Middle frontal gyrus (tissue), 1 donor: ENCODE data around the gene AOAH.
"Not testable (repeated sequence)": the region's sequence is repeated elsewhere in the genome, so short reads cannot be mapped to it uniquely, and the experiment has no call there.

ENCODE experiments used
- DNase-seq: peaks from one replicate; pipeline ENCODE4 v3.0.0-alpha.2; 2015; ENCODE audit warnings: low spot score; ENCODE audit errors: extremely low spot score

Gene AOAH

DNA sequence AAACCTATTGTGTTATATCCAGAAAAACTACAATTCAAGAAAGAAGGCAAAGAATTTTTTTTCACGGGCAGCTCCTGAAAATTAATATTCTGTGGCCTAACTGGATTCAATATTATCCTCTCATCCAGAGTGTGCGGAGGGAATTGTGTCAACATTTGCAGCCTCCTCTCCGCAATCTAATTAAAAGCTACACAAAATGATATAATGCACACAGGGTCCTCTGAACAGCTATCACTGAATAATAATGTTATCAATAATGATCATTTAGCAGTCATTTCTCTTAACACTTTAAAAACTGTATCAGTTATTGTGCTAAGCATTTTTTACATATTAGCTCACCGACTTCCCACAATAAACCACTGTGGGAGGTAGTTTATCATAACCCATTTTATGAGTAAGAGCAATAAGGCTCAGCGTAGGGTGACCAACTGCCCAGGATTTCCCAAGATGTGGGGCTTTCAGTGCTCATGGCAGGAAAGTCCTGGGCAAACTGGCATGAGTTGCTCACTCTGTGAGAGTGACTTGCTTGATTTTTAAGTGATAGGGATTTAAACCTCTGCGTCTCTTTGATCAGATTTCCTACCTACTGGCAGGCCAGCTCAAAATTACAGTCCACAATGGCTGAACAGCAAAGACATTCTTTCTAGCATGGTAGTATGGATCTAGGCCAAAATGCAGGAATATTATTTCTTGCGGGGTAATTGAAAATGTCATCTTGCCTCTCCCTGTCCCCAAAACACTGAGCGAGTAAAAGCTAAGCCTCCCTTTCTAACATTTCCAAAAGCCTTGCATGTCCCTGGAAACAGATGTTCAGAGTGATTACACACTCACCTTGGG, 65.7 kb downstream of the AOAH start:
- no peak for DNase-seq

DNA sequence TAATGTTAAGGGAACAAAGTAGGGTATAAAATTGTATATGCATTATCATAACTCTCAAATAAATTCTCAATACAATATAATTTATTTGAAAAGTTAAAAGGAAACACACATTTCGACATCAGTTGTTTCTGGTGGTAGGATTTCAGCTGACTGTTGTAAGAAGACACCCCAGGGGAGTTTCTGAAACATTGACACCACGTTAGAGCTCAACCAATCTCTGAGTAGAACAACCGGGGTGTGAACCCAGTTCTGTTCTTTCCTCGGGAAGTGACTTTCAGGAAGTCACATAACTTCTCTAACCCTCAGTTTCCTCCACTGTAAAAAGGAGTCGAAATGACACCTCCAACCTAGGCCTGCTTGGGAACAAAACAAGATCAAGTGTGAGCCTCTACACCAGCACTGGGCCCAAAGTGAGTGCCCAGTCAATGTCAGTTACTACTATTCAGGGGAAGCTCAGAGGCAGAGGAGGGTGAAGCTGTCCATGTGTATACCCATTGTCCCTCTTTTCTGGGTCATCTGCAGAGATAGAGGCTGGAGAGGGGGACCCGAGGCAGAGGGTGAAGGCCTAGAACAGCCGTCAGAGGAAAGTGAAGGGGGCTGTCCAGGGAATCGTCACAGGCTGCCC, 67.1 kb downstream of the AOAH start:
- DNase-seq, result no peak

DNA sequence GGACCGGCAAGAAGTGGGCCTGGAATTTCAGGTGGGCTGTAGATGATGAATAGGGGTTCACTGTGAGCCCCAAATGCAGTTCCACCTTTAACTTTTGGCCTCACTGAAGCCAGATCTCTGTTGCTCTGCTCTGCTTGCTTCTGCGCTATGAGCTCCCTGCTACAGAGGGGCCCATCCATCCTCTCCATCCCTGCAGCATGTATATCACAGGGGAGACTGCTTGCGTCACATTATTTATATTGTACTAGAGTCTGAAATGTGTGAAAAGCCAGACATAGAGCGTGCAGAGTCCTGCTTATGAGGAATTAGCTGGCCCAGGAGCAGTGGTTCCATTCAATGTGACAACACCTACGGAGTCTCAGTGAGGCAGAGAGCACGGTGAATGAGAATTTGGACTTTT, 69.9 kb downstream of the AOAH start:
- no peak for DNase-seq

DNA sequence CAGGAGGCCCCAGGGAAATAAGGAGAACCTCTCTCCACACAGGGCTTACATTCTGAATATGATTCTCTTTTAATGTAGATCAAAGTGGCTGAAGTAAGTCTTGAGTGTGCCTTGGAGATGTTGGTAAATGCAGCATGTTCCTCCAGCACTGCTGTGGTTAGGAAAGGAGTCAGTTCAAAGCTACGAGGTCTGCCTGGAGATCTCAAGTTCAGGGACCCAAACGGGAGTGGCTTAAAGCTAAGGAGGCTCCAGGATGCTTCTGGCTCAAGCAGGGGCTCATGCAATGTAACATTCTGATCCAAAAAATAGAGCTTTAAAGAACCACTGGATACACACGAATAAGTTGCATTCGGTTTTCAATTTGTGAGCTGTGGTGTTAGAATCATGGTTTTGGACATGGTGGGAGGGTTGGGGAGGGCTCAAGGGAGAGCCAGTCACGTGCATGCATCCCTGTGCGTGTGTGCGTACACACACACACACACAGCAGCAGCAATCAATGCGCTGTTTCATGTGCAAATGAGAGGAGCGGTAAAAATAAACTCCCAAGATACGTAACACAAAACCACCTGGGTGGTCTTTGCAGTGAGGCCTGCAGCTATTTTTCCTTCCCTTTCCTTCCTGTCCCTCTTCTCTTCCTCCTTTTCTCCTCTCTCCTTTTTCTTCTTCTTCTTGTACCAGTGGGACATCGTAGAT, 70.5 kb downstream of the AOAH start:
- DNase-seq, result no peak

DNA sequence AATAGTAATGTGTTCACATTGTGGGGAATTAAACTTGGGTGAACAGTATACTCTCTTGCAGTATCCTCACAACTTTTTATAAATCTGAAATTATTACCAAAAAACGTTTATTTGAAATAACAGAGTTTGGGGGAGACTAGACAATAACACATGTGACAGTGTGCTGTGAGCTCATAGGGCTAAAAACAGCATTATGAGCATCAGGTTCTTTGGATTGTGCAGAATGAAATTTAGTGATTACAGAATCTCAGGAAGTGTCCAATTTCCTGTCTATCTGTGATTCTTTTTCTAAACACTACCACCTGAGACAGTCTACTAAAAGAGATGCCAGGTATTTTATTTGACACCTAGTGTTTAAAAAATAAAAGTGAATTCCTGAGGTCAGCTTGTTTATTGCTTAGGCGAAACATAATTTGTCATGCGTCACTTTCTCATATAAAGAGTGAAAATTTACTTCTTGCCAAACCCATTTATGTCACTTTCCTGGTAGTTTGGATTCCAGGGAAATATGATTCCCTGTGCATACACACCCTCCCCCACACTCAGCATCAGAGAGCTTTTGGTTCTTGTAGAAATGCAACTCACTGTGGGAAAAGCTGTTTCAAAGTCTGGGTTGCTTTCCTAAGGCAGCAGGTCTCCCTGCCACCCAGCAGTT, 71.2 kb downstream of the AOAH start:
- DNase-seq, result no peak

DNA sequence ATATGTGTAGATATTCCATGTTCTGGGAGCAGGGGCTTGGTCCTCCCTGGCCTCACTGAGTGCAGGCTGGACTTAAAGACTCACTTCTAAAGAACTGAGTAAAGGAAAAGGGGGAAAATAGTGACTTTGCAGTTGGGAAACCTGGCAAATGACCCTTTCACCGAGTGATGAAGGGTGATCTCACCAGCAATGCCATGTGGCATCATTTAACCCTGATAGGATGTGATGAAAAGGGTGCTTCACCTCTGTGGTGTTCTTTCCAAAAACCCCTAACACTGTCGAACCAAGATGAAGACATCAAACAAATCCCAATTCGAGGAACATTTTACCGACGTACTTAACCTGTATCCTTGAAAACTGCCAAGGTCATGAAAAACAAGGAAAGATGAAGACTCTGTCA, 71.9 kb downstream of the AOAH start:
- DNase-seq, result no peak

DNA sequence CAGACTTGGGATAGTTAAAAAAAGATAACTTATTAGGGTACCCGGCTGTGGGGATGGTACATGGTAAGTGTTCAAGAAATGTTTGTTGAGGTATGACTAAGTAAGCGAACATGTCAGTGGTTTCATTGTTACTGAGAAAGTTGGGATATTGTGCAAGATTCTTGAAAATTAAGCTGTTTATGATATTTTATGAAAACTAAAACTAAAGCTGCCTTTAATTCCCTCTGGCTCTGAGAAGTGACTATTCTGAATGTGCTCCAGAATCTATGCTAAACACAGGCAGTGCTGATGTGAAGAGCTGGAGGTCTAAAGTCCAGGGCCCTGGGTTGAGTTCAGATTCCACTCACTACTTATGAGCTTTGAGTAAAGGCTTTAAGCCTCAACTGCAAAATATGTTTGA, 72.9 kb downstream of the AOAH start:
- DNase-seq, result no peak

DNA sequence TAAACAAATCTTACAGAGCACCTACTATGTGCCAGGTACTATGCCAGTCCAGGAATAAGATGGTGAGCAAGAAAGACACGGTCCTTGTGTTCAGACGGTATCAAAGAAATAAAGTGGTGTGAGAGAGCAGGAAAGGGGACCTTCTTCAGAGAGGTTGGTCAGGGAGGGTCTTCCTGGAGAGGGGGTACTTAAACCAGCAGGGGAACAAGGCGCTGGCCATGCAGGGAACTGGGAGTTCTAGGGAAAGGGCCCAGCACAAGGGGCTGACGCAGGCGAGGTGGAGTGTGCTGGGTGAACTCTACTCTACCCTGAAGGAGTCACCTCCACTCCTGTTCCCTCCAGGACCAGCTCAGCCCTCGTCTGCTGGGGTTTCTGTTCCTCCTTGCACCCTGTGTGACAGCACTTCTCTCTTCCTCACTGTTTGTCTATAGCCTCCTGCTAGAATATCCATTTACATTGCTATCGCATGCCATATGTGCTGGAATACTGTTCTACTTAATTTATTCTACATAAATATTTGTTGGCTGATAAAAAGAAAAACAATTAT, 73.5 kb downstream of the AOAH start:
- no peak for DNase-seq

DNA sequence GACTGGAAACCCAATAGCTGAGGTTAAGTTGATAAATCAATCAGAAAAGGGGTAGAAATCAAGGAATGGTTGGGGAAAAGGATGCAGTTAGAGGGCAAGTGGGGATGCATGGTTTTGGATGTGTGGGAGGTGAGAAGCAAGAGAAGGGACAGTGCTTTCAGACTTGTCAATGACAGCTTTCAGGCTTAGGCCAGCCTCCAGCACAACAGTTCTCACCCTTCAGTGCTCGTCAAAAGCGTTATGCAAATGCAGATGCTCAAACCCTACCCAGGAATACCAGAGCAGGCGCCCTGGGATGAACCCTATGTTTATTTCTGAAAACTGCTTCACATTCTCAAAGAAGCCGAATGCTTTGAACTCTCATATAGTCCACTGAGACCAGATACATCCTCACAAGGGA, 74.0 kb downstream of the AOAH start:
- no peak for DNase-seq

DNA sequence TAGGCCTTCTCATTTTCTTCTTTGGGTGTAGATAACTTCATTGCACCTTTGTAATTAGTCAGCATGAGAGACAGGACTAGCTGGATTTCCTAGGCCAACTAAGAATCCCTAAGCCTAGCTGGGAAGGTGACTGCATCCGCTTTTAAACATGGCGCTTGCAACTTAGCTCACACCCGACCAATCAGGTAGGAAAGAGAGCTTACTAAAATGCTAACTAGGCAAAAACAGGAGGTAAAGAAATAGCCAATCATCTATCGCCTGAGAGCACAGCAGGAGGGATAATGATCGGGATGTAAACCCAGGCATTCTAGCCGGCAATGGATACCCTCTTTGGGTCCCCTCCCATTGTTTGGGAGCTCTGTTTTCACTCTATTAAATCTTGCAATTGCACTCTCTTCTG, 75.0 kb downstream of the AOAH start:
- not testable (repeated sequence) for DNase-seq

DNA sequence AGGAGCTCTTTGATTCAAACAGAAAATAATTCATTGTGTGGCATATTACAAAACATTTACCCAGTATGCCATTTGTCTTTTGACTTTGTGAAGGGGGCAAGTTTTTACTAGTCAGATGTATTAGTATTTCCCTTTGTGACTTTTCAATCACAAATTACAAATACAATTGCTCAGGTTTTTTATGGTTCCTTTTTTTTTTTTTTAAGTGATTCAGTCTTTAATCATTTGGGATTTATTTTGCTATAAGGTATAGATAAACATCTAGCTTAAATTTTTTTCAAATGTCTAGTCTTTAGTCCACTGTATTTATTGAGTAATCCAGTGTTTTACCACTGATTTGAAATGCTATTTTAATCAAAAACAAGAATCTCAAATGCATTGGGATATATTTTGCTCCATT, 75.9 kb downstream of the AOAH start:
- DNase-seq, result no peak

DNA sequence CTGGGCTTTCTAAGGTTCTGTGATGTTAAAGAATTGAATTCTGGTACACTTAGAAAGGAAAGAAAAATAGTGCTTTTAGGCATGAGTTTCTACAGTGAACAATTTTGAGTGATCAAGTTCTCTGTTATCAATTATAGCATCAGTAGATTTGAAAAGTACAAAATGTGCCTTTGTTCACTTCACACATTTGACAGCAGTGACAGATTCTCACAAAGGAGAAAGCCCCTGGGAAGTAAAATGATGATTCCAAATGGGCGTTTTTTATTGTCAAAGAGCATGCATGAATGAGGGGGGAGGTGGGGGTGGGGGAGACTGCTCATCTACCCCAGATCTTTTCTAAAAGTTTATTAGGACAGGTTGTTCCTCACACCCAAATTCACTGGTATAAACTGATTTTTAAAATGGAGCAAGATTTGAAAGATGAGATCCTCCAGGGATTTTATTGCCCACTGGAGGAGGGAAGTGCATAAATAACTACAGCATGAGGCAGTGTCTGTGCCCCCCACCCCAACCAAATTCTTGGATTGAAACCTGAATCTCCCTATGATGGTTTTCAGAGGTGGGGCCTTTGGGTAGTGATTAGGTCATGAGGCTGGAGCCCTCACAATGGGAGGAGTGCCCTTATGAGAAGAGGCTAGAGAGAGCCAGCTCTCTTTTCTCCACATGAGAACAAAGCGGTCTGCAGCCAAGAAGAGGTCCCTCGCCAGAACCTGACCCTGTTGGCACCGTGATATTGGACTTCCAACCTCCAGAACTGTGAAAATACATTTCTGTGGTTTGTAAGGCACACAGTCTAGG, 79.5 kb downstream of the AOAH start:
- no peak for DNase-seq

DNA sequence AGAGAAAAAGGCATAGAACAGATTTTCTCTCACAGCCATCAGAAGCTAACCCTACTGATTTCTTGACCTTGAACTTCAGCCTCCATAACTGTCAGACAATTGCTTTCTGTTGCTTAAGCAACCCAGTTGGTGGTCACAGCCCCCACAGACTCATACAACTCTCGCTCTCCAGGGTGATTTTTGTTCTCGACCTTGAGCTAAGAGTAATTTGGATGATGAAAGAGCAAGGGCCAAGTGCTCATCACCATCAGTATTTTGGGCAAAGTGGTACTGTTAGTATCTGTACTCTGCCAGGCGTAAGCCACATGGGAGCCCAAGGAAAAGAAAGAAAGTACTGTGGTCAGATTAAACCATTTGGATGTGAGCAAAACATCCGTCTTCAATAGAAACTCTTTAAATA, 81.9 kb downstream of the AOAH start:
- DNase-seq, result no peak

DNA sequence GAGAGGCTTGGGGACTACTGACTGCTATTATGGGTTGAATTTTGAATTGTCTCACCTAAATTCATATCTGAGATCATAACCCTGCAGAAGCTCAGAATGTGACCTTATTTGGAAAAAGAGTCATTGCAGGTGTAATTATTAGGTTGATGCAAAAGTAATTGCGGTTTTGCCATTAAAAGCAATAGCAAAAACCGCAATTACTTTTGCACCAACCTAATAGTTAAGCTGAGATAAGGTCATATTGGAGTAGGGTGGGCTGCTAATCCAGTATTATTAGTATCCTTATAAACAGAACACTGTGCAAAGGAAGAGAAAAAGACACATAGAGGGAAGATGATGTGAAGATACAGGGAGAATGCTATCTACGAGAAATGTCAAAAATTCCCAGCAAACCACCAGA, 82.3 kb downstream of the AOAH start:
- DNase-seq, result no peak

DNA sequence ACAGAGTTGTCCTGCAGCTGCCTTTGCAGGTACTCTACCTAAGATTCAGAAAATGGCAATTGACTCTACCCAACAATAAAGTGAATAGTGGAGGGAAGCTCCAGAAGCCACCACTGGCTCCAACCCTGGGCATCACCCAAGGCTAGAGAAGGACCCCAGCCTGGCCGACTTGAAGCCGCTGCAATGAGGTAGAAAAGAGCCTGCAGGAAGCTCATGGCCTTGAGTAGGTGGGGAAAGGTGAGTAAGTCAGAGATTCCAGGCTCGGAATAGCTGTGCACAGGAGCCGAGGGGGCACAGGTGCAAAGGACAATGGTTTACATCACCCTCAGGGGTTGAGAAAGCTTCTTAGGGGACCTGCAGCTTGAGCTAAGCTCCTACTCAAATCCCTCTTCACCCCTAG, 83.6 kb downstream of the AOAH start:
- no peak for DNase-seq

DNA sequence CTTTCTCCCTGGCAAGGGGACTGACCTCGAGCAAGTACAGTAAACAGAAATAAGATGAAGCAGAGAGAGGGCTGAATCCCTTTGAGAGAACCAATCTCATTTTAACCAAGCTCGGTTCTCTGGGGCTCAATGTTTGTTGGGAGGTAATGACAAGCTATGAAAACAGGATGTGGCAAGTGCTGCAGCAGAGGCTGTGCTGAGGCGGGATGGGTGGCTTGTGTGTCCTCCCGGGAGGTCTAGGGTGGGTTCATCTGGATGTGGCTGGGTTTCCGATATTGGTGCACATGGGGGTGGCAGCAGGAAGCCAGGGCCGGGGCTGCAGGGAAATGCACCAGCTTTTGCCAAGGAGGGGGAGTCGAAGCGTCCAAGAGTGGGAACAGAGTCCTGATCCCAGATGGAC, 84.5 kb downstream of the AOAH start:
- DNase-seq, result no peak

DNA sequence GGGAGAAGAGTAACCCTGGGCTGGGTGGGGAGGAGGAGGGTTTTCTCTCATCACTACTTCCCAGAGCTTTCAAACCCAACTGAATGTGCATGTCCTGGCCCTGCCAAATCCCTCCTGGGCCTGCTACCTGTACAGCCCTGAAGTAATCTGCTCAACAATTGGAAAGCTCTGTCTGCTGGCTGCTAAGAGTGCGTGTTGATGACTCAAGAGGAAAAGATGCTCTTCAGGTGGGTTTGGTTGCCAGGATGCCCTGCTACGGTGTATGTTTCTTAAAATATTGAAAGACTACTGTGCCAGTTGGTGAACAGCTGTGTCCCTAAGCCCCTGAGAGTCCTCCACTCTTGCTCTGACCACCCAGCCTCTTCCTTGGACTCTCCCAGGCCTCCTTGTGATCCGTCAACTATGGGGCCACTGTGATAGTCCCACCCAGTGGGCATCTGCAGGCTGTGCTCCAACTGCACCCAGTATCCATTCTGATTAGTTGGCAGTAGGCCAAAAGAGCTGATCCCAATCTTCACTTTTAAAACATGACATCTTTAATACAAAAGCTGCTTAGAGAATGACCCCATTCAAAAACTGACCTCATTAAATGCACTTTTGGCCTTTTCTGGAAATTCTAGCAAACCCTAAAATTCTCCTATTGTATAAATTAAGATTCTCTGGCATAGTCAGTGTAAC, 85.6 kb downstream of the AOAH start:
- no peak for DNase-seq

DNA sequence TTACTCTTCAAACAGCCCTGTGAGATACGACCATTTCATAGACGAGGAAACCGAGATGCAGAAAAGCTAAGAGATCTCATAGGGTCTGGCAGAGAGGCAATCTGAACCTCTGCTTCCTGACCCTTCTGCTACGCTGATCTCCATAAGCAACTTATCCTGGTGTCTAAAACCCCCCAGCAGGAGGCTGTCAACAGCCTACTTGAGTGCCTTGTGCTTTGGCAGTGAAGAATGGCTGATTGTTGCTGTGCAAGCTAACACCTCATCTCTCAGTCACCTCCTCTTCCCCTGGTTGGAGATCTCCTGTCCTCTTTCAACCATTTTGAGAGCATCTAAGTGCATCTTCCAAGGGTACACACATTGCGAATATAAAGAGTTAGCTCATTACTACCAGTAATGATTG, 86.2 kb downstream of the AOAH start:
- no peak for DNase-seq

DNA sequence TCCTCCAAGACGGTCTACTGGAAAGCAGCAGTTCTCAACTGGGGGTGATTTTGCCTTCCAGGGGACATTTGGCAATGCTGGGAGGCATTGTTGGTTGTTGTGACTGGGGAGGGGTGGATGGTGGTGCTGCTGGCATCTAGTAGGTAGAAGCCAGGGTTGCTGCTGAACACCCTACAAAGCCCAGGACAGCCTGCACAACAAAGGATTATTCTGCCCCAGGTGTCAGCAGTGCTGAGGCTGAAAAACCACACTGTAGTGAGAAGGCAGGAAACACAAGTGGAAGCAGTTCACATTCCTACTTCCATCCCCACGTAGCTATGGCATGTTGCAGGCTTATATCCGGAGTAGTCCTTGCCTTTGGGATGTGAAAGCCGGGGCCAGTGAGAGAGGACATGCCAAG, 86.9 kb downstream of the AOAH start:
- DNase-seq, result no peak

DNA sequence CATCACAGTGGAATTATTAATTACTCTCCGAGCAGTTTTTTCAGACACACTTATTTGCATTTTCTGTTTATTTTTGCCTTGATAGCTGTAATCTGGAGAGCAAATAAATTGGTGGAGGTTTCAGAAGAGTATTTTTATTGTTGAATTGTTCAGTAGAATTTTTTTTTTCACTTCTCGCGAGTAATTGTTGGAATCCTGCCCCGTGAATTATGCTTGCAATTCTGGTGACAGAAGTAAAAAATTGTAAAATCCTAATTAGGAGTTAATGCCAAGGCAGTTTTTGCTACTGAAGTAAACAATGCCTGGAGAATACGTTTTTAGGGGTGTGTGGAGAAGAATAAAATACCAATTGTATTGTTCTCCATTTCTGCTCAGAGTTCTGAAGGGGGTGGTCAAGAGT, 88.2 kb downstream of the AOAH start:
- DNase-seq, result no peak
